HCT116 (cell line): ENCODE measurements around the gene CREB3.

Experiments
- JUND ChIP-seq: IDR thresholded peaks from 2 replicates; pipeline ENCODE4 v1.6.1; 2012
- POLR2A ChIP-seq: IDR thresholded peaks from 2 replicates; pipeline ENCODE4 v1.7.0; 2011; ENCODE audit warnings: borderline replicate concordance; ENCODE audit not compliant: insufficient read depth, insufficient read length; ENCODE audit errors: extremely low read depth
- POLR2AphosphoS5 ChIP-seq: IDR thresholded peaks from 2 replicates; pipeline ENCODE4 v1.6.1; 2011; ENCODE audit warnings: mild to moderate bottlenecking, low read depth, low read length, moderate library complexity
- RAD21 ChIP-seq: IDR thresholded peaks from 2 replicates; pipeline ENCODE4 v1.6.1; 2012; ENCODE audit warnings: low read depth, mild to moderate bottlenecking
- SIN3A ChIP-seq: IDR thresholded peaks from 2 replicates; pipeline ENCODE4 v1.6.1; 2012; ENCODE audit warnings: low read depth
- SP1 ChIP-seq: IDR thresholded peaks from 2 replicates; pipeline ENCODE4 v1.6.1; 2012; ENCODE audit warnings: low read depth
- SRF ChIP-seq: IDR thresholded peaks from 2 replicates; pipeline ENCODE4 v1.6.1; 2012; ENCODE audit warnings: low read depth
- TCF7L2 ChIP-seq: IDR thresholded peaks from 2 replicates; pipeline ENCODE4 v1.7.0; 2011; ENCODE audit warnings: borderline replicate concordance, inconsistent platforms; ENCODE audit not compliant: insufficient read depth, insufficient read length; ENCODE audit errors: extremely low read depth
- ZFX ChIP-seq: fragments of 450-650 bp; IDR thresholded peaks from 2 replicates; pipeline ENCODE4 v1.6.1; 2017
- TF ChIP-seq, protein P1 (sequence below), 3 experiments: fragments of 200-600 bp in 1 of 3; sonication (generic) in 1 of 3; IDR thresholded peaks in 2 of 3; conservative IDR thresholded peaks in 1 of 3; 2 replicates each; pipeline ENCODE4 v1.5.1; 2012 to 2017; ENCODE audit warnings: low read depth in 2 of 3, low read length in 2 of 3, antibody characterized with exemption in 1 of 3, borderline replicate concordance in 1 of 3, control low read depth in 1 of 3, mild to moderate bottlenecking in 1 of 3, mixed read lengths in 1 of 3, mixed run types in 1 of 3, moderate library complexity in 1 of 3; ENCODE audit not compliant: insufficient read depth in 1 of 3
- TF ChIP-seq, protein P2 (sequence below): IDR thresholded peaks from 2 replicates; pipeline ENCODE4 v1.6.1; 2012

DNA sequence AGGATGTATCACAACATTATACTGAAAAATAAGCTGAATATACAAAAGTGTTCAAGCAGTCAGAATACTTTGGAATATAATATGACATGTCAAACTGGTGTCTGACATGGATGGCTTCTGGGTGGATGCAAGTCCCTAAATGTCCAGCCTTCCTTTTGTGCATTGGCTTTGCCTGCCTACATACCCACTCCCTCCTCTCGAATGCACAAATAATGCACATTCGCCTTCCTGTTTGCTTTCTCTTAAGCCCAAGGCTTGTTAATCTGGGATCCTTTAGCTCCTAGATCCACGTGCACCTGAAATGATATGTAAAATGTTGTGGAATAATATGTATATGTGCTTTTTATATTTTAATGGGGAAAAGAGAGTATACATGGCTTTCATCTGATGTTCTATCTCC lies 46.0 kb downstream of the CREB3 start:
- TF ChIP-seq RAD21 (no peak), ZFX (no peak), JUND (no peak), SIN3A (no peak), POLR2AphosphoS5 (no peak), TCF7L2 (no peak), POLR2A (no peak), SP1 (no peak), SRF (no peak)
- TF ChIP-seq, protein P1, sequence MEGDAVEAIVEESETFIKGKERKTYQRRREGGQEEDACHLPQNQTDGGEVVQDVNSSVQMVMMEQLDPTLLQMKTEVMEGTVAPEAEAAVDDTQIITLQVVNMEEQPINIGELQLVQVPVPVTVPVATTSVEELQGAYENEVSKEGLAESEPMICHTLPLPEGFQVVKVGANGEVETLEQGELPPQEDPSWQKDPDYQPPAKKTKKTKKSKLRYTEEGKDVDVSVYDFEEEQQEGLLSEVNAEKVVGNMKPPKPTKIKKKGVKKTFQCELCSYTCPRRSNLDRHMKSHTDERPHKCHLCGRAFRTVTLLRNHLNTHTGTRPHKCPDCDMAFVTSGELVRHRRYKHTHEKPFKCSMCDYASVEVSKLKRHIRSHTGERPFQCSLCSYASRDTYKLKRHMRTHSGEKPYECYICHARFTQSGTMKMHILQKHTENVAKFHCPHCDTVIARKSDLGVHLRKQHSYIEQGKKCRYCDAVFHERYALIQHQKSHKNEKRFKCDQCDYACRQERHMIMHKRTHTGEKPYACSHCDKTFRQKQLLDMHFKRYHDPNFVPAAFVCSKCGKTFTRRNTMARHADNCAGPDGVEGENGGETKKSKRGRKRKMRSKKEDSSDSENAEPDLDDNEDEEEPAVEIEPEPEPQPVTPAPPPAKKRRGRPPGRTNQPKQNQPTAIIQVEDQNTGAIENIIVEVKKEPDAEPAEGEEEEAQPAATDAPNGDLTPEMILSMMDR (IDR thresholded peaks at IDR 0.05 in 2 of 3, conservative IDR thresholded peaks at IDR 0.05 in 1 of 3; ENCODE audit: borderline replicate concordance in 1 of 3, insufficient read depth in 1 of 3, low read depth in 2 of 3, low read length in 2 of 3), result no peak
- TF ChIP-seq, protein P2, sequence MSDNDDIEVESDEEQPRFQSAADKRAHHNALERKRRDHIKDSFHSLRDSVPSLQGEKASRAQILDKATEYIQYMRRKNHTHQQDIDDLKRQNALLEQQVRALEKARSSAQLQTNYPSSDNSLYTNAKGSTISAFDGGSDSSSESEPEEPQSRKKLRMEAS, result no peak
